Stimulated activated CD4-positive, alpha-beta T cell treated with anti-CD3 and anti-CD28 coated beads, Interleukin-1b, Interleukin-23, amount 100 ng/mL, for 1 hour (primary cell): Measurements from ENCODE around the gene SMYD1.

Experiments used
- DNase-seq, 2 donors: peaks; one replicate each; pipeline ENCODE4 v3.0.0-alpha.2; 2020; ENCODE audit warnings: low read depth in 2 of 2

Gene SMYD1

DNA sequence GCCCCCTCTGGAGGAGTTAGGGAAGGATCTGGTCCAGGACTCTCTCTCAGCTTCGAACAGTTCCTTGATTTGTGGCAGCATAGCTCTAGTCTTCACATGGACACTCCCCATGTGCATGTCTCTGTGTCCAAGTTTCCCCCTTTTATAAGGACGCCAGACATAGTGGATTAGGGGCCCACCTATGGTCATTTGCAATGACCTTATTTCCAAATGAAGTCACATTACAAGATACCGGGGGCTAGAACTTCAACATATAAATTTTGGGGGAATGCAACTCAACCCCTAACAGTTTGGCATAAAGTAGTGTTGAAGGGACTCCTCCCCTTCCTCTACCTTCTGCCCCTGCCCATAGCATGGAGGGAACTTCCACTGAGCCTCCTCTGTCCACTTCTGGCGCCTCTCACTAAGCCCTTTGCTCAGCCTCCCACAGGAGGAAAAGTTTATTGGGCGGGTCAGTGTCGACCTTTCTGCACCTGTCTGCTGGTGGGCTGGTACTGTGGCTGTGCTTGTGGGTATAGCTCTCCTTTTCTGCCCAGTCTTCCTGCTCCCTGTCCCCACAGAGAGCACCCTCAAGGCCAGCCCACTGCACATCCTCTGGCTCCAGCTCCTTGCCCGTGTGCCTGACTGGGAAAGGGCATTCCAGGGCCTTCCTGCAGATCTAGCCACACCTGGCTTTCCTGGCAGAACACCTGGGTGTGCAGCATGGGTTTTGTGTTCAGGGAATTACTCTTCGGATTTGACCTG lies 54.7 kb downstream of the SMYD1 start:
- DNase-seq = no peak

DNA sequence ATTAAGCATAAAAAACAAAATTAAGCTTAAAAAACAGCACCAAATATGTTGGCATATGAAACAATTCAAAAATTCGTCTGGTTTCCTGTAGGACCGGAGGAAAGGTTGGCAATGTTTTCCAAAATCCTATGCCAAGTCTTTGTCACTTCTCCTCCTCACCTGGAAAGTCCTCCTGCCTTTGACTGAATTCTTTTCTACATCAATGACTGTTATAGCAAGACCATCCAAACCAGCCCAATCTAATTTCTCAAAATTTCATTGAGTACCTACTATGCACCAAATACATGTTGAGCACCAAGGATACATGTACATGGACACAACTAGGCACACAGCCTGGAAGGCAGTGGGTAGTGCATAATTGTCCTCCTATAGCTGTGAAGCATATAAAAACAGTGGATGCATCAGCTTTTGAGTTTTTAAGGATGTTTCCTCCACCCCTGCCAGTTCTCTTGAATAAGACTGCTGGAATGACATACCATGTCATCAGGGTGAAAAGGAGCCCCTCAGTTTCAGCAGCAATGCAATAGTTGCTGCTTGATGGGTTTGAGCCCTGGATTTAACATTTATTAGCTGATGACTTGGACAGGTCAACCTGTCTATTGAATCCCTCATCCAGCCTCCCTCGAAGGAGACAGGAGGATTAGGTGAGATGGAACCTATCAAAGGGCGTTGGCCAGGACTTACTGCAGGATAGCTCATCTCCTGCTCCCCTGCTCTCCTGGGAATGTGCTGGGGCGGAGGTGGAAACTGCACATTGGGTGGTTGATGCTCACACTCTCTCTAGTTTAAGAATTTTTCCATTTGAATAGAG lies 55.7 kb downstream of the SMYD1 start:
- DNase-seq = no peak

DNA sequence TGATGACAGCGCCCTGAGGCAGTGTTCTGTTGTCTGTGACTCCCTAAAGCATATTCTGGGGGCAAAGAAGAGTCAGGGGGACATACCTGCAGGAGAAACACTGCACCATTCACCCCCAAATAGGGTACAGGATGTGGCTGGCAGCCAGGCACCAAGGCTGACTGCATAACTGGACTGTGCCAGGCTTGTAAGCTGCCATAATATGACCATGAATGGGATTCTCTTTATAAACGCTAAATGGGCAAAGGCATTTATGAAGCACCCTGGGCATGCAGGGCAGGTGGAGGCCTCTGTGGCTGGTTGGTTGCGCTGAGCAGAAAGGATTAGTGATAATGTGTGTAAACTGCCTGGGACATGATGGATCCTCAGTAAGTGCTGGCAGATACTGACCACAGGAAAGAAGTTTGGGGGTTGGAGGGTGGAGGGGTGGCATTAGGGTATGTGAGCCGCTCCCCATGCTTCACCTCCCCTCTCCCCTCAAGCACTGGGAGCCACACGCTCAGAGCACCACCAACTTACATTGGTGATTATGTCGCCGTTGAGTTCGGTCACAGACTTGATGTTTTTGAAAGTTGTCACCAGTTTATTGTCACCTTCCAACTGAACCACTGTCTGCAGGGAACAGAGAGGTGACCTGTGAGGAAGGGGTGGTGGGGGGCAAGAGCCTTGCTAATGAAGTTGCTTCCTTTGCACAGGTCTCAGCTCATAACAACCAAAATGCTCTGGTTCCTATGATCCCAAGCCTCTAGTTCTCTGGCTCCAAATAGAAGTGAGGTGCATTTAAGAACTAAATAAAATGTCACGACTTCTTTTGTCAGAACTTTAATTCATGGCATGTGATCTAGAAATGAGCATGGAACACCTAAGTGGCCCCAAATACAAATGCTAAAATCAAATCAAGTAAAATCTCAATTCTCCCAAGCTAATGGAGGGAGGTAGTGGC lies 56.6 kb downstream of the SMYD1 start:
- no peak for DNase-seq

DNA sequence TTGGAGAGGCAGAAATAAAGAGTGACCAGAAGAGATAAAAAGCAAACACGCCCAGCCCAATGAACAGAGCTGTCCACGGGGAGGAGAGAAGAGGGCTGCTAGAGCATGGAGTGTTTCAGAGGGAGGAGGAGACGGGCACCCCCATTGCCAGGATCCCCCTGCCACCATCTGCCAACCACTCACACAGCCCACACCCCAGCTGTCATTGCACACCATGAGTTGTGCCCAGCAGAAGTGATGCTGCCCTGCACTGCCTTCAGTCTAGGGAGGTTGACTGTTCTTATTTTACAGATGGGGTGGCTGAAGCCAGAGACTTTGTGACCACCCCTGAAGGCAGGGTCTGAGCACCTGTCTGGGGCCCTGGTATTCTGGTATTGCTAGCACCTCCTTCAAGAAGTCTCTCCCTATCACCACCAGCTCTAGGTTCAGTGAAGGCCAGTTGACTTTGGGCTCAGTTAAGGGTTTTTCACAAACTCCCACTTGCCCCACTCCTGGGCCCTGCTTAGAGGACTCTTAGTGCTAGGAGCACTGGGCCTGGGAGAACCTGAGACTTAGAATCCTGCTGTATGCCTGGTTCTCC lies 57.8 kb downstream of the SMYD1 start:
- no peak for DNase-seq

DNA sequence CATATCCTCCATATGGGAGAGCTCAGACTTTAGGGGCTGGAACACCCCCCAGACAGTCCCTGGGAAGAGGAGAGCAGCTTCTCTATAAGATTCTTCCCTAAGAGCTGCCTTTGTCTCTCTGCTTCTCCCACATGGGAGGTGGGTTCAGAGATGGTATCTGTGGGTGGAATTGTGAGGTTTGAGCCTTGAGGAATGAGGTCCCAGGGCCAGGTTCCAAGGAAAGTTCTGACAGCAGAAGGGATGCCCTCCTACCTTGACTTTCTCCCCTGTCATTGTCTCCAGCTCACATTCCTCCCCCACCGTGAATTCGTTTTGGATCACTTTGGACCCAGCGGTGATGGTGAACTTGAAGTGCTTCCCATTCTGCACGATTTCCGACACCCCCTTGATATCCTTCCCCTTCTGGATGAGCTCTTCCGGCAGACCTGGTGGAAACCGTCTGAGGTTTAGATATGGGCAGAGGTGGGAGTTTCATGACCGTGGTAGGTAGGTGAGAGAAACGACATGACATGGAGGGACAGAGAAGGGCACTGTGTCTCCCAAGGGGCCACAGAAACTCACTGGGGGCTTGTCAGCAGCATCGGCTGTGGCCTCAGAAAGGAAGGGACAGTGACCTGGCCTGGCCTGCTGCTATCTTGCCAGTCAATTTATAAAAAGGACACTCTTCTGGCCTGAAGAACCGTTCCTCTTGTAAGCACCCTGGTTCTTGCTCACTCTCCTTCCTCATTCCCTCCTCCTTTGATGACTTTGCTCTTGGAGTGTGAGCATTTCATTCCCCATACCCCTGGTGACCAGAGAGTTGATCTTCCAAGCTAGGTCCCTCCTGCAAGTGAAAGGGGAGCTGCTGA lies 58.5 kb downstream of the SMYD1 start:
- DNase-seq = no peak

DNA sequence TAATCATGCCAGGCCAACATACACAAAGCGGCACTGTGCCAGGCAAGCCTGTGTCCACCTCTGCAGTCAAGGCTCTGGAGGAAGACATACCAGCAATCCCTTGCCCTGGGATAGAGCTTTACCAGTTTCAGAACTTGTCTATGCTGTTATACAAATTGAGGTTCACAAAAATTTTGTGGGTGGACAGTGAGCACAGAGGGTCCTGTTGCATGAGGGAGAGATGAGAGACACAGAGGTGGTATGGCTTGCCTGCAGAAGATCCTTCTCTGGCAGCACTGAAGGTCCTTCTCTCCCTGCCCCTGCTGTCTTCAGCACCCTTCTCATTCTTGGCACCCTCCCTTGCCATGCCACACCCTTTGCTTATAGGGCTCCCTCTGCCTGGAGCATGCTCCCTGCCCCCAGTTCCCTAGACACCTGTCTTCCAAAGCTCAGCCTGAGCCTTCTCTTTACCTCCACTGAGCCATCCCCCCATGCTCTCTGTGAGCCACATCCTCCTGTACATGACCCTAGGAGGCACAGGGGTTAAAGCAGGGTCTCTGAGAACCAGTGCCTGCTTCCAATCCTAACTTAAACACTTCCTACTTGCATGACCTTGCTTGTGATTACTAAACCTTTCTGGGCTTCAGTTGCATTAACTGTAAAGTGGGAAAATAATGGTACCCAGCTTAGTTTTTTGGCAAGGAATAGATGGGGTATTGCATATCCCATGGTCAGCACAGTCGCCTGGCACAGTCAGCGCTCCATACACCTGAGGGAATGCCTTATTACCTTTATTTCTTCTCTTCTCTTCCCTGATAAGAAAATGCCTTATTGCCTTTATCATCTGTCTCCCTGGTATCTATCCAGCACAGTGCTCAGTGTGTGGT lies 59.4 kb downstream of the SMYD1 start:
- no peak for DNase-seq

DNA sequence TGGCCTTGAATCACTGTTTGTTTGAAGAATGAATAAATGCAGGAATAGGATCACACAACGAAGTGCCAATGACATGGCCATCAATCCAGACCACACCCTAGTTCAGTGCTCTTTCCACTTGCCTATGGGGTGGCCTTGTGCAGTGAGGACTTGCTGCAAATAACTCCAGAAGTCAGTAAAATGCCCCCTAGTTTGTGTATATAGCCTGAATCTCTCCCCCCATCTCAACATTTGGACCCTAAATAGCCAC lies 59.9 kb downstream of the SMYD1 start:
- DNase-seq = no peak

DNA sequence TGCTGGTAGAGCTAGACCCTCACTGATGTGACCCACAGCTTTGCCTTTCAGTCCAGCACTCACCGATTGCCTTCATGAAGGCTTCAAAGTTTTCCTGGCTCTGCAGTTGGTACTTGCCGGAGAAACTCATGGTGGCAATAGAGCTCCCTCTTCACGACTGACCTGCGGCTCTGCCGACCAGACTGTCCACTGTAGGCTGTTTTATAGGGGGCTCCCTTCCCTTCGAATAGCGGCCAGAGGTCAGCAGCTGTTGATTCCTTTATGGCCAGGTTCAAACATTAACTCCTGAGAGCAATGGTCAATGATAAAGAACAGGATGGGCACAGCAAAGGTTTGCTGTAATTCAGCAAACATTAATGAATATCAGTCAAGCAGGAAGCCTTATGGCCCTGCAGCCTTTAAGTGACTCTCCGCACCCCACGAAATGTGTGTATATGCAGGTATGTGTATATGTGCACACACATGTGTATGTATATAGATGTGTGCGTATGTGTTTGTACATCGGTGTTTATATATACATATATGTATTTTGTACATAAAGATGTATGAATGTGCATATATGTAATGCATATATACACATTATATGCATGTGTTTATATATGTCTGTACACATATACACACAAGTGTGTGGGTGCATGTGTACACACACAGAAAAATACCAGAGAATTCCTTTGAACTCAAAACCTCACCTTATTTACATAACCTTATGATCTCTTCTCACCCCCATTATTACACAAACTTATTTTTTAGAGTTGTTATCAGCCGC lies 60.4 kb downstream of the SMYD1 start, which contains the start of gene FABP1:
FABP1 (minus strand) TSS at position 175 of the 766 bp plus-strand sequence; CDS start at position 130, 45 bp downstream.
- no peak for DNase-seq

DNA sequence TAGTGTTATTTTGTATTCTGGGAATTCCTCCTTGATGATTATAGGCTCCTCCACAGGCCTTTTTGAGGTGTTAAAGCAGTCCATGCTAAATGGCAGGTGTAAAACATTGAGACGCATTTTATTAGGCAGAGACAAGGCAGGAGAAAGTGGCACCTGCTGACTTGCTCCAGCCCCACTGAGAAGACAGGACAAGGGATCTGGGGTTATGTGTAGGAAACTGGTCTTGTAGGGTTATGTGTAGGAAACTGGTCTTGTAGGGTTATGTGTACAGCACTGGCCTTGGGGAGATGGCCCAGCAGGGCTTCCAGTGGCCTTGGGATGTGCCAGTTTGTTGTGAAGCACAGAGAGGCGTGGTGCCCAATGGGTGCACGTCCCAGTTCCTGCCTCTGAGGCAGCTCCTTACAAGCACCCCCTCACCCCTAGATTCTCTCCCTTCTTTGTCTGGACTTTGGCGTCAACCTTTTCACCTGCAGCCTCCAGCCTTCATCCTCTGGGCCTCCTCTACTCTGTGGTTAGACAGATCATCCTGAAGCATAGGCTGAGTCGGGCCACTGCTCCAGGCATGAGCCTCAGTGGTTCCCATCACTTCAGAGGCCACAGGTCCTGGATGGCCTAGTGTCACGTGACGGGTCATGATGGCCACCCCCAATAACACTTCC lies 61.2 kb downstream of the SMYD1 start:
- DNase-seq = no peak

DNA sequence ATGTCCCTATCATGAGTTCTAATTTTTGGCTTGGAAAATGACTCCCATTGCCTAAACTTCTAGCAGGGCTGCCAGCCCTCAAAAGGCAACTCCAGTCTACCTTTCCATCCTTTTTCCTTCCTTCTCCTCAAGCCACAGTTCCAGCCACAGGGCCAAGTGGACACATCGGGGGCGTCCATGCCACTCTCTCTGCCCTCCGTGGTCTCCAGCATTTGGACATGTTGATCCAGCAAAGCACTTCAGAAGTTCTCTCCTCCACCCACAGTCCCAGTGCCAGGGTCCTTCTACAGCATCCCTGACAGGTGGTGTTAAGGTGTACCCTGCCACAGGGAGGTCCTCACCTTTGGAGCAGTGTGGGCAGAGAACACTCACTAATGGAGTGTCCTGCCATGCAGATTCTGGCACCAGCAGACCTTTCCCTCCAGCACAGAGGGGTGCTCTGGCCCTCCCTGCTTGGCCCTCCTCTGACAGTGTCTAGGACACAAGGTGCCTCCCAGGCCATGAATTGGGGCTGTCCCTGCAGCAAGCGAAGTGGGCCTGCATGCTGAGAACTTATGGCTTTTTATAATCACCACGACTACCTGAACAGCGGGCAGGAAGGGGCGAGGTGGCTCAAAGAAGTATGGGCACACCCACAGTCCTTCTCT lies 61.8 kb downstream of the SMYD1 start:
- no peak for DNase-seq

DNA sequence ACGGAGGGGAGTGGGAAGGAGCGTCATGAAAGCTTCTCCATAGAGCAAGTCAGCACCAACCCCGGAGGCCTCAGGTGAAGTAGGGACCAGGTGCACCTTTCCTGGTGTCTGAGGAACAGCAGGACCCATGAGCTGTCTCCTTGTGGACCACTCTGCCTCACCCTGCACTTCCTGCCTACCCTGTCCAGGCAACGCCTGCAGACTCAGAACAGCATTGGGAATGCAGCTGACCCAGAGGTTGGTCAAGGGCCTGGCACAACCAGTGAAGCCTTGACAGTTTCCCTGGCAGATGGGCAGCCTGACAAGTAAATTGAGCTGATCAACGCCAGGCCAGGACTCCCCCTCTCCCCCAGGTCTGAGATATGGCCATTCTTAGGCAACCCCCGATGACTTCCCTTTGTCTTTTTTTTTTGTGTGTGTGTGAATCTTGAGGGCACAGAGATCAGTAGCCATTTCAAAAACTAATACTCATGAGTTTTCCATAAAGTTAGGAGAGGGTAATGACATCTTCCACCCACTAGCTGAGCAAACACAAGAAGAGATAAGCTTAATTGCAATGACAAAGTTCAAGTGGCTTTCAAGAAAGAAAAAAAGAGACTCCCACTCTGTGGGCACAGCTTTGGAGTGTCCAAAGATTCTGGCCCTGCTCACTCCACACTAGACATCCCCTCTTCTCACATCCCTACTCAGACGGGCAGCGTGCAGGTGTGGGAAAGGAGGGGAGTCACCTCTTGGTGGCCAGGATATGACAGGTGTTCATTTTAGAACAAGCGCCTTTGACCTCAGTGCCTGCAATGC lies 63.8 kb downstream of the SMYD1 start:
- DNase-seq = no peak

DNA sequence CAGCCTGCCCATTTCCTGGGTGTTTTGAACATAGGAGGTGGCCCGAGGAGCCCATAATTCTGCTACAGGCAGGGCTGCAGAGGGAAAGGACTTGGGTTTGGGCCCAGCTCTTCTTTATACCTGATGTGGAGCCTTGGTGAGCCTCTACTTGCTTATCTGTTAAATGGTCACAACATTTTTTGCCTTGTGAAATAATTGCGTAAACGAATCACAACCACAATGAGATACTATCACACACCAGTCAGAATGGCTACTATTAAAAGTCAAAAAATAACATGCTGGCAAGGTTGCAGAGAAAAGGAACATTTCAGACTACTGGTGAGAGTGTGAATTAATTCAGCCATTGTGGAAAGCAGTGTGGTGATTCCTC lies 64.4 kb downstream of the SMYD1 start:
- DNase-seq = no peak

DNA sequence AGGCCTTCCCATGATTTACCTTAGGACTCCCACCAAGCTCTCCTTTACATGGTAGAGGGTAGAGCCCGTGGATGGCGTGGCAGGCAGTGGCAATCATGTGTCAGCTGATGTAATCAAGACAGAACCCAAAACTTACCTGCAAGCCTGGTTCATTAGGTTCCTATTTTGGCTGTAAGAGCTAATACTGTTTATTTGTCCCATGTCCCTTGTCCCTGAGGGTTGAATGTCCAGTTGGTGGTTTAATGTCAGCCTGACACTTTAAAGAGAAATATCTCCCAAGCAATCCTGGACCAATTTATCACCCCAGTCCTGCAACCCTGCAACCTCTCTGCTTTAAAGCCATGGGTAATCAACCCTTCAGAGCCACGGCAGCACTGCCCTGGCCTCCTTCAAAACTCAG lies 66.2 kb downstream of the SMYD1 start:
- no peak for DNase-seq

DNA sequence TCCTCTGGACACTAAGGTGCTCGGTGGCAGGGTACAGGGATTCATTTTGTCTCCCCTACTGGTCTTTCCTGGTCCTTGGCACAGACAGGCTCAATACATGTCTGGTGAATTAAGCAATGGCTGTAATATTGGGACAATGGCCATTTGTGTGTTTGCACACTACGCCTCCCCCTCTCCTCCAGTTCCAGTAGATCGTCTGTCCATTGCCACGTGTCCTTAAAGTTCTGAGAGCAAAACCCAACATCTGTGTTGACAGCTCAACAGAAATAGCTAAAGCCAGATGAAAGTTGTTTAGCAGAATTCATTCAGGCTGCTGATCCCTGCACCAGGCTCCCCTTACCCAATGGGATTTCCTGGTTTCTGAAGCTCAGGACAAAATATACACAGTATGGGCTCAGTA lies 69.2 kb downstream of the SMYD1 start:
- DNase-seq = no peak

DNA sequence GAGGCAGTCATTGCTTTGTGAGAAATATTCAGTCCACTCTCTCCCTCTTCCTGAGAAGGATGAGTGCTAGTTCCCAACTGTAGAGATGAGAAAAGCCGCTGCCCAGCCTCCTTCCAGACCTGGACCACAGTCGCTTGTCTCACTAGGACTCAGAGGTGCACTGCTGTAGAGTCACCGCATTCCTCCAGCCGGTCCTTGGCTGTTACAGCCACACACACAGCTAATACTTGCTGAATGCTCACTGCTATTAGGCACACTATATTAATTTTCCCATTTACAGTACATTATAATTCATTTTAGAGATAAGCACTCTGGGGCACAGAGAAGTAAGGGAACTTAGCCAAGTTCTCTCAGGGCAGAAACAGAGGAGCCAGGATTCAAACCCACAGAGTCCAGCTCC lies 70.2 kb downstream of the SMYD1 start:
- DNase-seq = no peak

DNA sequence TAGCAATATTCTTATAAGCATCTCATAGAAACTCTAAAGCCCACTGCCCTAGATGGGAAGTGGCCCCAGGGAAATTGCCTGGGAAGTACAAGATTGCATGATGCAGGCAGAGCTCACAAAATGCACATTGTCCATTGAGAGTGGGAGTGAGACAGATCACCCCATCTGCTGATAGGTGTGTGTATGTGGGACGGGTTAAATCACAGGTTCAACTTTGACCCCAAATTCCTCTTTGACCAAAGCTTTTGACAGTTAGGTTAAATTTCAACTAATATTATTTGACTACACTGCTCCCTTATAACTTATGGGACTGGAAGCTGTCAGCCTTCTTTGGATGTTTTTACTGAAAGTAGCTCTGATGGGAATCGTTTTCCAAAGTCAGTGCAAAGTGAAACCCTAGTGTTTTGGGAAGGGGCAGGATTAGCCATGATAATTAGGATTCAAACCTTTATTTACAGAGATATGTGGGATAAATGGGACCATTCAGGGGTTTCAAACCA lies 71.6 kb downstream of the SMYD1 start:
- no peak for DNase-seq

DNA sequence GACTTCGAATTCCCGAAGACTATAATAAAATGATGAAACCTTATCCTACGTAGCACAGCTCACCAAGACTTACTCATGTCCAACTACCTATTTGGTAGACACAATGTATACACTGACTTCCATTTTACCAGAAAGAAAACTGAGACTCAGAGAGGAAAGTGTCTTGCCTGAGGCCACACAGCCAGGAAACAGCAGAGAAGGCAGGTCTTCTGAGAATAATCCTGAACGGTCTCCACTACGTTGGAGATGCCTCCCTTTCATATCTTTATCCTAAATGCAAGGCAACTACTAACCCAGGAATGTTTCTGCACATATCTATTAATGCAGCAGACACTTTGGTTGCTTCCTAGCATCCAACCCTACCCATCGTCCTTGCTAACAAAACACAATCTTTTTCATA lies 72.2 kb downstream of the SMYD1 start:
- DNase-seq = no peak
